ENCODE measurements around the gene DDX1.

DNA sequence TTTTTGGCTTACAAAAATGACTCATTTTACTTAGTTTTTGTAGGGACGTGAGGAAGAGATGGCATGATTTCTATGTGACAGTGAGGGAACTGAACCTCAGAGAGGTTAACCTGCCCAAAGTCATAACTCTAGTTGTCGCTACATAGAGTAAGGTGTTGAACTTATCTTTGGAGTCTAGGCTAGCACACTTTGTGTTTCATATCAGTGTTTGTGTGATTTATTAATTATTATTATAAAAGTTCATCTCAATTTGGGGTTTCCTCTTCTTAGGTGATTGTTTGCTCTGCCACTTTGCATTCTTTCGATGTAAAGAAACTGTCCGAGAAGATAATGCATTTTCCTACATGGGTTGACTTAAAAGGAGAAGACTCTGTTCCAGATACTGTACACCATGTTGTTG lies 28.3 kb downstream of the DDX1 start:
- TF ChIP-seq POLR2AphosphoS5 (IDR thresholded peaks at IDR 0.05) (no peak), CTCF (IDR thresholded peaks at IDR 0.05) (no peak), EP300 (IDR thresholded peaks at IDR 0.05) (no peak), POLR2A (IDR thresholded peaks at IDR 0.05; ENCODE audit: low read depth) (no peak)

All from esophagus muscularis mucosa (tissue), 4 donors.